Measurements from ENCODE around the gene SON.
"Not testable (repeated sequence)": the region's sequence is repeated elsewhere in the genome, so short reads cannot be mapped to it uniquely, and the experiment has no call there.

Gene SON, protein sequence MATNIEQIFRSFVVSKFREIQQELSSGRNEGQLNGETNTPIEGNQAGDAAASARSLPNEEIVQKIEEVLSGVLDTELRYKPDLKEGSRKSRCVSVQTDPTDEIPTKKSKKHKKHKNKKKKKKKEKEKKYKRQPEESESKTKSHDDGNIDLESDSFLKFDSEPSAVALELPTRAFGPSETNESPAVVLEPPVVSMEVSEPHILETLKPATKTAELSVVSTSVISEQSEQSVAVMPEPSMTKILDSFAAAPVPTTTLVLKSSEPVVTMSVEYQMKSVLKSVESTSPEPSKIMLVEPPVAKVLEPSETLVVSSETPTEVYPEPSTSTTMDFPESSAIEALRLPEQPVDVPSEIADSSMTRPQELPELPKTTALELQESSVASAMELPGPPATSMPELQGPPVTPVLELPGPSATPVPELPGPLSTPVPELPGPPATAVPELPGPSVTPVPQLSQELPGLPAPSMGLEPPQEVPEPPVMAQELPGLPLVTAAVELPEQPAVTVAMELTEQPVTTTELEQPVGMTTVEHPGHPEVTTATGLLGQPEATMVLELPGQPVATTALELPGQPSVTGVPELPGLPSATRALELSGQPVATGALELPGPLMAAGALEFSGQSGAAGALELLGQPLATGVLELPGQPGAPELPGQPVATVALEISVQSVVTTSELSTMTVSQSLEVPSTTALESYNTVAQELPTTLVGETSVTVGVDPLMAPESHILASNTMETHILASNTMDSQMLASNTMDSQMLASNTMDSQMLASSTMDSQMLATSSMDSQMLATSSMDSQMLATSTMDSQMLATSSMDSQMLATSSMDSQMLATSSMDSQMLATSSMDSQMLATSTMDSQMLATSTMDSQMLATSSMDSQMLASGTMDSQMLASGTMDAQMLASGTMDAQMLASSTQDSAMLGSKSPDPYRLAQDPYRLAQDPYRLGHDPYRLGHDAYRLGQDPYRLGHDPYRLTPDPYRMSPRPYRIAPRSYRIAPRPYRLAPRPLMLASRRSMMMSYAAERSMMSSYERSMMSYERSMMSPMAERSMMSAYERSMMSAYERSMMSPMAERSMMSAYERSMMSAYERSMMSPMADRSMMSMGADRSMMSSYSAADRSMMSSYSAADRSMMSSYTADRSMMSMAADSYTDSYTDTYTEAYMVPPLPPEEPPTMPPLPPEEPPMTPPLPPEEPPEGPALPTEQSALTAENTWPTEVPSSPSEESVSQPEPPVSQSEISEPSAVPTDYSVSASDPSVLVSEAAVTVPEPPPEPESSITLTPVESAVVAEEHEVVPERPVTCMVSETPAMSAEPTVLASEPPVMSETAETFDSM (N-terminal part only)

DNA sequence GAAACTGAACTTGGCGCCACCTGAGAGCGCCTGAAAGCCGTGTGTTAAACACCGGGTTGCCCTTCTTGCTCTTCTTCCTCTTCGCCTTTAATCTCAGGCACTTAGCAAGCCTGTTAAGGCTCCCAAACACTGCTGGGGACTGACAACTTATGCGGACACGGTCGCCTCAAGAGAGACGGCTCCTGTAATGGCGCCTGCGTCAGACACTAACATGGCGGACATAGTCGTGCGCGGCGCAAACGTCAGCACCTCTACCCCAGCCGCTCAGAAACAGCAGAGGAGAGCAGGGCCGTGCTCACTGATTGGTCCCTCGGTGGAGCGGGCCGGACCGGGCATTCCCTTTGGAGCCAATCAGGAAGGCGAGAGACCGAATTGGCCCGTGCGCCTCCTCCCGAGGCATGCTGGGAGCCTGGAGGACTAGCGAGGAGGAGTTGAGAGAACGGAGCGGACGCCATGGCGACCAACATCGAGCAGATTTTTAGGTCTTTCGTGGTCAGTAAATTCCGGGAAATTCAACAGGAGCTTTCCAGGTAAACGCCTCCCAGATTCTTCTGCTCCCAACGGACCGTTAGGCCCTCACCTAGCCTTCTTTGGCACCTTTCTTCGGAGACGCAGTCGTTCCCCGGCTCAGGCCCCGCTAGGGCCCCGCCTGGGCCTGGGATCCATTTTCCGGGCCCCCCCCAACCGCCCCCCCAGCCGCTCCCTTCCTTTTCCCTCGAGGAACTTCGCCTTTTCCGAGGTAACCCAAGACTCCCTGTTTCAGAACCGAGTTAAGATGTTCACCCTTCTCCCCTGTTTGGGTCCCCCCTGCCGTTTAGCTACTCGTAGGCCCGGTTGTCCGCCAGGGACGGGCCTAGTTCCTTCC lies at the start of gene SON:
Gene SON (plus strand): TSS at position 399 of the 865 bp plus-strand sequence. CDS start 55 bp downstream, at position 454.
- peak; percentile 95 for DNase-seq

DNA sequence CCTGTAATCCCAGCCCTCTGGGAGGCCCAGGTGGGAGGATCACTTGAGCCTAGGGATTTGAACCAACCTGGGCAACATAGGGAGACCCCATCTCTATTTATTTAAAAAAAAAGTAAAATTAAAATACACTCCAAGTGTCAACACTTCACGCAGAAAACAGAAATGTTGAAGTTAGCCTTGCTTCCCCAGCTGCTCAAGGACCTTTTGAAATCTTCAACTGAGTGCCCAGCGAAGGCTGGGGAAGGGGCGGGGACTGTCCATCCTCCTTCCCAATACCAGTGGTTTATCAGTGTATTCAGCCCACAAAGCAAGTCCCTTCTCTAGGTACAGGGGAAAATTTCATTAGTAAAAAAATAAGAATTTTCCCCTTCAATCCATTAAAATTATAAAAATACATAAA lies 49.1 kb upstream of the SON start:
- DNase-seq, result no peak

DNA sequence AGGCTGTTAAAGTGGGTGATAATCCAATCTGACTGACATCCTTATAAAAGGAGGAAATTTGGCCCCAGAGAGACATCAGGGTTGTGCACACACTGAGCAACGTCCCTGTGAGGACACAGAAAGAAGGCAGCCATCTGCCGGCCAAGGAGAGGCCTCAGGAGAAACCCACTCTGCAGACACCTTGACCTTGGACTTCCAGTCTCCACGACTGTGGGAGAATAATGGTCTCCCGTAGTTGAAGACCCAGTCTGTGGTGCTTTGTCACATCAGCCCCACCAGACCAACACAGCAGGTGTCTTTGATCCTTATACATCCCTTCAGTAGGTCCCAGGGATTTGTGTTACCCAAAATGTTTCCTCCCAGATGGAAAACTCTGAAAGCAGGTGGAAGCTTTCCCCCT lies 47.1 kb upstream of the SON start:
- DNase-seq, result no peak

DNA sequence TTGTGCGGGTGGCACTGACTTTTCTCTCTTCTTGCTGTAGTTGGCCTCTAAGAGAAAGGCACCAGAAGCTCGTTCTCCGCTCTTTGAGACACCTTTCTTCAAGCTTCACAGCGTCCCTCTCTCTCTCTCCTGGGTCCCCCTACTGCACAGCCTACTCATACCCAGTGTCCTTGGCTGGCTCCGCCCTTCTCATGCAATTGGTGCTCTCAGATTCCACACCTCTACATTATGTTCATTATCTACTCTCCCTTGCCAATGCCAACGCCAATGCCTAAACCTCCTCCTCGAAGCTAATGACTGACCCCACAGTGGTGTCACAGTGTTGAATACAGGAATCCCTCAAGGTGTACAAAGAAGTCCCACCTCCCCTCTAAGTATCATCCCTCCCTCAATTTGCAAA lies 46.5 kb upstream of the SON start:
- no peak for DNase-seq

DNA sequence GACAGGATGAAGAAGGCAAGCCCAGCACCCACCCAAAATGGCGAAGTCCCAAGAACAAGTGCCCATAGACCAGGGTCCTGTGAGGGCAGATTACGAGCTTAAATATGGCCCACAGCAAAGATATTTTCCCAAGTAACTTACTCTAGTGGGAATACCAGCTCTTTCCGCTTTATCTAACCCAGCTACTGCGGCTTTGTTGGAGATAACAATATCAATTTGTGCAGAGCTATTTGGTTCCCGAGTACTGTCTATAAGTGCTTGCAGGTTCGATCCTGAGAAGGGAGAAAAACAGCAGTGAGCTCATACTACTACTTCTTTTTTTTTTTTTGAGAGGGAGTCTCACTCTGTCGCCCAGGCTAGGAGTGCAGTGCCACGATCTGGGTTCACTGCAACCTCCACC lies 37.0 kb upstream of the SON start:
- DNase-seq, result no peak

DNA sequence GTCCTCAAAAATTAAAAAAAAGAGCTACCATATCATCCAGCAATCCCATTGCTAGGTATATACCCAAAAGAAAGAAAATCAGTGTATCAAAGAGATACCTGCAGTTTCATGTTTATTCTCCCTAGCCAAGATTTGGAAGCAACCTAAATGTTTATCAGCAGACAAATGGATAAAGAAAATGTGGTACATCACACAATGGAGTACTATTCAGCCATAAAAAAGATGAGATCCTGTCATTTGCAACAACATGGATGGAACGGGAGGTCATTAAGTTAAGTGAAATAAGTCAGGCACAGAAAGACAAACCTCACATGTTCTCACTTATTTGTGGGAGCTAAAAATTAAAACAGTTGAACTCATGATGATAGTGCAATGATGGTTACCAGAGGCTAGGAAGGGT lies 35.8 kb upstream of the SON start:
- DNase-seq, result not testable (repeated sequence)

DNA sequence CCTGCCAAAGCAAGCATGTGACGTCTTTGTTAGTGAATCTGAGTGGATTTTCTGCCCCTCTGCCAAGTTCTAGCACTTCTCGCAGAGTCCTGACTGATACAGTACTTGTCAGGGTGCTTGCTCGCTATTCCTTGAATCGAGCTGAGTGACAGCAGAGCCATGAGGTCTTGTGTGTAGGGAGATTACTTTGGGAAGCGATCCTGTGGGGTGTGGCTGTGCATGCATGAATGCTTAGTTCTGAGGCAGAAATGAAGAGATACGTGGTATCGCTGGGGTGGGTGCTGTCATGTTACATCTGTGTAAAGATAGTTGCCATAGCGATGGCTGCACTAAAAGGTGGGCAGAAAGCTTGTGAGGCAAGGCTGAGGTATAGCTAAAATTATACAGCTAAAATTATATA lies 32.0 kb upstream of the SON start:
- DNase-seq, result no peak

DNA sequence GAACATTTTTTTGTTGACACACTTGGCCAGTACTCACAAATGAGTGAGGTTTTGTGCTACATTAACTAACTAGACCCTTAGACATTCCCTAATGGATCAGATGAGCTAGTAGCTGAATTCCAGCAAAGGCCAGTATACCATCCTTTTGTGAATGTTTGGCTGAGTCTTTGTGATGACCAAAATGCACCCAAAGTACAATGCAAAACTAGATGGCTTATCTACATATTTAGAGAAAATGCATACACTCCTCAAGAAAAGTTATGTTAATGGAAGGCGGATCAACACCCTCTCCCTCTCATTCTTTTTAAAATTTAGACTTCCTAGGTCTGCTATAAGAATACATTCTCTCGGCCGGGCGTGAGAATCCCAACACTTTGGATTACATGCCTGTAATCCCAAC lies 31.2 kb upstream of the SON start:
- no peak for DNase-seq

DNA sequence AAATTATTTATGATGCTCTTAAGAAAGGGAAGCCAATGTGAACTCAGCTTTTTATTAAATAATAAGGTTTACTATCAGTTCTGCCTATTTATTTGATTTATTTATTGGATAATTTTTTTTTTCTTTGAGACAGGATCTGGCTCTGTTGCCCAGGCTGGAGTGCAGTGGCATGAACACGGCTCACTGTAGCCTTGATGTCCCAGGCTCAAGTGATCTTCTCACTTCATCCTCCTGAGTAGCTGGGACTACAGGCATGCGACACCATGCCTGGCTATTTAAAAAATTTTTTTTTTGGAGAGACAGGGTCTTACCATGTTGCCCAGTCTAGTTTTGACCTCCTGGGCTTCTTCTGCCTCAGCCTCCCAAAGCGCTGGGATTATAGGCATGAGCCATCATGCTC lies 30.4 kb upstream of the SON start:
- DNase-seq, result no peak

DNA sequence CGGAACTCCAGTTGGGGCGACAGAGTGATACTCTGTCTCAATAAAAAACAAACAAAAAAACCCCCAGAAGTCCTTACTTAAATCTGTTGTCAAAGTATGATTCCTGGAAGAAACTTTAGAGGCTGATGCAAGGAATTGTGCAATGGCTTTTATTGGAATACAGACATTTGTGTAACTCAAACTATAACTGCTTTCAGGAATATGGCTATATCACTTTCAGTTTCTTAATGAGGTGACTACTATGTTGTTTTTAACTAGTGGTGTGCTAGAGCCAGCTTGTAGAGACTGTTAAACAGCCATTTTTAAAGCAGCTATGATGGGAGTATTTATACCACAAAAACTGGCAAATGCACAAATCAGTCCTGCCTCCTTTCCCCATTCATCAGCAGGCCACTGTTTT lies 28.6 kb upstream of the SON start:
- DNase-seq, result no peak

DNA sequence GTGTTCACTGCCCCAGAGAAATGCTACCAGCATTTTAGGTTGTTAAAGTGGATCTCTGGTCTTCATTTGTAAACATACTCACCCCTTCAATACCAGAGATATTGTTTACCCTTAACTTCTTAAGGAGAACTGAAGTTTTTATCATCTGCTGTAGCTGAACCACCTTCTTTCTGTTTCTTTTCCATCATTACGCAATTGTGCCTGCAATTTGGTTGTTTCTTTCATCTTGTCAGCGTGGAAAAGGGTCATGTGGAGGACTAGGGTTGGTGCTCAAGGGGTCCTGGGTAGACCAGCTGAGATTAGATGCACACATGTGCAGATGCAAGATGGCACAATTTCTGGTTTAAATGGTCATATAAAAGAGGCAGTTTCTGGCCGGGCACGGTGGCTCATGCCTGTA lies 23.9 kb upstream of the SON start:
- DNase-seq, result no peak

DNA sequence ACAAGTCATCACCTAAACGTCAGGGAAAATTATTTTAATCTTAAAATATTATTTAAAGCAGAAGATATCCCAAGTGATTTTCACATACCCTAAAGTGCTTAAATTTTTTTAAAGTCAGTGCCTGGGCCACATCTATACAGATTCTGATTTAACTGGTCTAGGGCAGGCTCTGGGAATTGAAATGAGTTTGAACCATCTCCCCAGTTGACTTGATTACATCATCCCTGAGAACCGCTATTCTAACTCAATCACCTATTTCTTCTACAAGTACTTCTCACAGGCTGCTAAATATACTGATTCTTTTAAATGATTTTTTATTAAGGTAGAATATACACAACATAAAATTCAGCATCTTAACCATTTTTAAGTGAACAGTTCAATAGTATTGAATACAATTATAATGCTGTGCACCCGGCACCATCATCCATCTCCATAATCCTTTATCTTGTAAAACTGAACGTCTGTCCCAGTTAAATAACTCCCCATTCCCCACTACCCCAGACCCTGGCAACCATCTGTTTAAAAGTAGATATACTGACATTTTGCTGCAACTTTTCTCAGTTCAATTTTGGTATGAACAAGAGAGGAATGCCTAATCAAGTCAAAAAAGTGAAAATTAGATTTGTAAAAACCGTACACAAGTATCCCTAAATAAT lies 20.4 kb upstream of the SON start:
- DNase-seq, result no peak

DNA sequence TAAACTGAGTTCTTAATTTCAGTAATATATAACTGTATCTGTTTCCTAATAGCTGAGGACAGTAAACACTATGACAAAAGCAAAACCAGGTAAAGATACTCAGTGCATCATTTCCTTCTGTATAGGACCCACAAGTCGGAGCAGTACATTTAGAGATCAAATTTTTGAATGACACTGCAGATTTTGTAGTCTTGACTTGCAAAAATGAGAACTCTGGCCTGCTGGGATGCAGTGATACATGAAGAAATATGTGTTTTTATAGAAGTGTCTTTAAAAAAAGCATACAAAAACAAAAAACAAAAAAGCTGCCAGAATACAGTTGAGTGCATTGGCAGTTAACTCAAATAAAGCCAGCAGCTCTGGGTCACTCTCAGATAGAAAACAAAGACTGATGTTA lies 19.9 kb upstream of the SON start:
- no peak for DNase-seq

DNA sequence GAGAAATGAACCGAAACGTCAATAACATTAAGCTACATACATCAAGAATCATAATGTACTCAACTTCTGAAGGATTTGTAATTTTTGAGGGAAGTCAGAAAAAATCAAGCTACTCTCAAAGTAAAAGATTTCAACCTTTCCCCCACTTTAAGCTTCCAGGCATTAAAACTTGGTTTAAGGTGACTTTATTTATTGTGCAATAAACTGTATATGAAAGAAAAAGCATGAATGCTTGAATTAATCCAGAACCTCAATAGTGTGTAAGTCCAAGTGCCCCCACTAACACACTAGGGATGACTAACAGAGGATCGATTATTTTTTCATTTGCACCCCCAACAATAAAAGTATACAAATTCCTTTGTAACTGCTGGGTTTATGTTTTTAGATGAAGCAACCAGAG lies 11.8 kb upstream of the SON start:
- DNase-seq, result no peak

DNA sequence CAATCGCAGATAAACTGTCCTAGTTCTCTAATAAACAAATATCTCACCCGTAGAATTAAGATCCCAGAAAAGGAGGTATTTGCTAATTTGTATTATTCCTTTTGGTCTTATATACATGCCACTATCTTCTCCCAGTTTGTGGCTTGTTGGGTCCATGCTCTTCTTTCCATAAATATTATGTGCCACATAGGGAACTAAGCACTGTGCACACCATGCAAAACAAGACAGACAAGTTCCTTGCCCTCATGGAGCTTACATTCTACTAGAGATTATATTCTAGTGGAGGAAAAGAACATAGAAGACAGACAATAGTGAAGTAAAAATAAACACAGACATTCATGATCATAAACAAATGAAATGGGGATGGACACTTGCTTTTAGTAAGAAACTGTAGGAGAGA lies 5.6 kb upstream of the SON start:
- DNase-seq, result no peak

DNA sequence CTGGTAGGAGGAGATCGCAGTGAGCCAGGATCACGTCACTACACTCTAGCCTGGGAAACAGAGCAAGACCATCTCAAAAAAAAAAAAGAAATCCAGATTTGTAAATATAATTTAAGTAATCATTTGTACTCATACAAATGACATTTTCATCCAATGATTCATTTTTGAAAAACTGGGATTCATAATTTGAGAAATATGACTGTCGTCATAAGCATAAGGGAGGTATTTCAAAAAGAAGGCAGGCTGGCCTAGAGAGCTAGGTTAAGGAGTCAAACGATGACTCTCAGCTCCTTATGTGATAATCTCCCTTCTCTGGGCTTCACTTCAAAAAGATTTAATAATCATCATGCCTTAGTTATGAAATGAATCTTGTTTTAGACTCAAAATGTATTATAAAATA lies 3.2 kb upstream of the SON start:
- DNase-seq, result no peak

DNA sequence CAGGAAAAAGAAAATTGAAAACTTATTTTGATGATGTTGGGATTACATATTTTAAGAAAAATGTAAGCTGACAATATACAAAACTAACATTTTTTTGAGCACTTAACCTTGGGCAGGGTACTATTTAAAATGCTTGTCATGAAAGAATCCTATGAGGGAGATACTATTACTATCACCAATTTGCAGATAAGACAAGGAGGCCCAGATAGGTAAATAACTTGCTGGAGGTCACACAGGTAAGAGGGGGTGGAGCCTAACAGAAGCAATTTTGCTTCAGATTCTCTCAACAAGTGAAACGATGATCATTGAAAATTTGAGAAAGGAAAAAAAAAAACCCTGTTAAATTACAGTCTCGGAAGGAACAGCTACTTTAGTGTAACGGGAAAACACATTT lies 2.1 kb upstream of the SON start:
- DNase-seq, result peak; percentile 9

DNA sequence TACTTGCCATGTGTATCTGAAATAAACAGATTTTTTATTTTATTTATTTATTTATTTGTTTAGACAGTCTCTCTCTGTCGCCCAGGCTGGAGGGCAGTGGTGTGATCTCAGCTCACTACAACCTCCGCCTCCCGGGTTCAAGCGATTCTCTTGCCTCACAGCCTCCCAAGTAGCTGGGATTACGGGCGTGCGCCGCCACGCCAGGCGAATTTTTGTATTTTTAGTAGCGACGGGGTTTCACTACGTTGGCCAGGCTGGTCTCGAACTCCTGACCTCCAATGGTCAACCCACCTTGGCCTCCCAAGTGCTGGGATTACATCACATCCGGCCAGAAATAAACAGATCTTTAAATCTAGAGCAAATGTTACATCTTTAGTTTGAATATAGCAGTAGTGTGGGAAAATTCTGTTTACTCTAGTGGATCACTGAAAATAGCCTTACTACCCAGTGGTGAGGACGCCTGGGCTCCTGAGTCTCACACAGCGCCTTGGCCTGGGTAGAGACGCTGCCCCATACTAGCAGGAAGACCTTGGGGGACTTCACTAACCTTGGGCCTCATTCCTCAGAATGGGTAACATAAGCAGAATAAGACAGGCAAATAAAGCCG lies 1.6 kb upstream of the SON start:
- no peak for DNase-seq

DNA sequence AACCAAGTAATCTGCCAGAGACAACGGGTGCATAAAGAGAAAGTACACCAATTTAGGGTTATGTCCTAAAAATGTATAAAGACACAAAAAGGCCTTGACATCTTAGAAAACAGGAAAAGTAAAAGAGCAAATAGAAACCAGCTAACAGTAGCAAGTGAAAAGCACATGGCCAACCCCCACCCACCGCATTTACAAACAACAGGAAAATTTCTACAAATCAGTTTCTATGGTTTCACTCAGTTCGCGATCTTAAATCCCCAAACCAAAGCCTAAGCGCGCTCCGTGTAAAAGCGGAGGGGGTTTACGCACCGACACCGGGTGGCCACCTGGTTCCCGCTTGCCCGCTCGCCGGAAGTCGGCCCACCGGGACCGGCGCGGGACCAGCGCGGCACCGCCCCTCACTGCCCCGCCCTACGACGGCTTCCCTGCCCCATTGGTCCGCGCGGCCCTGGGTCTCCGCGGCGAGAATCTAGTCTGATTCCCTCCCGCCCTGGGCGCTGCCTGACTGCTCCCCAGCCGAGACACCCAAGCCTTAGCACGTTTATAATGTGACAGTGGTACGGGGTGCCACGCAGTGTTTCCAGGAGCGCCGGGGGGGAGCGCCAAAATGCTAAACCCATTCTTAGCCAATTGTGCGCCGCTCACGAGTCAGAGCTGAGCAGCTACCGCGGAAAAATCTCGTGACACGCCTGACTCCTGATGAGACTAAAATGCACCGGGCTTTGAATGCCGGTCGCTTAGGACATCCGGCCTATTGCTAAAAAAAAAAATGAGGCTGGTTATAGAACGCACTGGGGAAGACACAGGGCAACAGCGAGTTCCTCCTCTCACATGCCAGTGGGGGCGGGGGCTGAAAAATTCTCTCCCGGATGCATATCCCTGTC lies 840 bp upstream of the SON start, which contains the start of gene GART:
Gene GART (minus strand): TSS at position 362 of the 884 bp plus-strand sequence. CDS start 2,802 bp downstream, outside the sequence.
- peak; percentile 74 for DNase-seq

DNA sequence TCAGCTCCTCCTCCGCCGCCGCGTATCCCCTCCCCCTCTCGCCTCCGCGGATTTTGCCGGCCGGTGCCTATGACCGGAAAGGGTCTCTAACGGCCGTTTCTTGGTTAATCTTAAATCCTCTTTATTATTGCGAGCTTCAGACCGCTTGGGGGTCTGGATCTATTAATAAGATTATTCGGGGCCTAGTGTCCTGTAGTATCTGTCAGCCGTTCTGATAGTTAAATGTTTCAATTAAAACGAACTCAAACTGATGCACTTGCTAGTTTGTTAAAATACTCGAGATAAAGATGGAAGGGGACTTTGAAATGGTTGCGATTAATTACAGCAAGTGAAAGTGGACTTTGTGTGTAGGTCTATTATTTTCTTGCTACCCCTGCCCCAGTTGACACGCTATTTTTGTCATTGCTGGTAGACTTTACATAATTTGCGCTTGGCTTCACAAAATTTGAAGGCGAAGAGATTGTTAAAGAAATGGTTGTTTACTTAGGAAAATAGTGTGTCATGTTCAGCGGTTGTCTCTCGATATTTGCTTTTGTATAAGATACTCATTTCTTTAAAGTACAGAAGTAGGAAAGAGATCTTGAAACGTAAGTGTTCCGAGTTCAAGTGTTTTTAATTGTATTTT lies 779 bp downstream of the SON start:
- no peak for DNase-seq
